Neural progenitor cell (in vitro differentiated cells): ENCODE measurements around the gene ARHGEF40. TPM values are rescaled to one million over a fixed set of nuclear protein-coding genes. Genes with fewer than 3 reads are reported as not detected.

Experiments used
- DNase-seq: peaks from one replicate; pipeline ENCODE4 v3.0.0-alpha.2; 2016; ENCODE audit warnings: low spot score
- H2AFZ ChIP-seq: fragments of 200-600 bp; sonication (generic); replicated peaks from 2 replicates; pipeline ENCODE4 v1.6.1; 2016; ENCODE audit warnings: antibody characterized with exemption
- H3F3A ChIP-seq: fragments of 200-600 bp; sonication (generic); 2 replicates; pipeline ENCODE4 v1.6.1; 2016; ENCODE audit warnings: antibody characterized with exemption, low read depth
- H3K27ac ChIP-seq: fragments of 200-600 bp; sonication (generic); 2 replicates; pipeline ENCODE4 v1.5.1; 2016; ENCODE audit warnings: mild to moderate bottlenecking
- H3K27me3 ChIP-seq: fragments of 200-600 bp; sonication (generic); 2 replicates; pipeline ENCODE4 v1.6.1; 2016; ENCODE audit warnings: mild to moderate bottlenecking, moderate library complexity
- H3K36me3 ChIP-seq: fragments of 200-600 bp; sonication (generic); 2 replicates; pipeline ENCODE4 v1.5.1; 2016
- H3K4me1 ChIP-seq: fragments of 200-600 bp; sonication (generic); 2 replicates; pipeline ENCODE4 v1.6.1; 2016; ENCODE audit warnings: mixed run types
- H3K4me2 ChIP-seq: fragments of 200-600 bp; sonication (generic); 2 replicates; pipeline ENCODE4 v1.6.1; 2016
- H3K4me3 ChIP-seq: fragments of 200-600 bp; sonication (generic); 2 replicates; pipeline ENCODE4 v1.5.1; 2016
- H3K79me2 ChIP-seq: fragments of 200-600 bp; sonication (generic); 2 replicates; pipeline ENCODE4 v1.6.1; 2016; ENCODE audit warnings: low read depth
- H3K9ac ChIP-seq: fragments of 200-600 bp; sonication (generic); 2 replicates; pipeline ENCODE4 v1.6.1; 2016
- H3K9me3 ChIP-seq: fragments of 200-600 bp; sonication (generic); 2 replicates; pipeline ENCODE4 v1.5.1; 2016; ENCODE audit warnings: low read depth
- H4K20me1 ChIP-seq: fragments of 200-600 bp; sonication (generic); 2 replicates; pipeline ENCODE4 v1.6.1; 2016; ENCODE audit warnings: low read depth
- H3K27ac Mint-ChIP-seq: 3 replicates; pipeline ENCODE4 v1.8.0; 2021; ENCODE audit warnings: mixed read lengths
- H3K27me3 Mint-ChIP-seq: 2 replicates; pipeline ENCODE4 v1.8.0; 2022; ENCODE audit warnings: low read depth, mild to moderate bottlenecking, inconsistent platforms, moderate library complexity, mixed read lengths; ENCODE audit not compliant: insufficient read depth
- H3K36me3 Mint-ChIP-seq: 3 replicates; pipeline ENCODE4 v1.8.0; 2021; ENCODE audit warnings: mixed read lengths
- H3K4me1 Mint-ChIP-seq: 3 replicates; pipeline ENCODE4 v1.8.0; 2021; ENCODE audit warnings: mixed read lengths
- H3K4me3 Mint-ChIP-seq: 3 replicates; pipeline ENCODE4 v1.8.0; 2021; ENCODE audit warnings: mild to moderate bottlenecking, moderate library complexity, mixed read lengths
- H3K9me3 Mint-ChIP-seq: 3 replicates; pipeline ENCODE4 v1.8.0; 2020; ENCODE audit warnings: mixed read lengths
- EZH2 ChIP-seq: fragments of 200-600 bp; sonication (generic); IDR thresholded peaks from 2 replicates; pipeline ENCODE4 v1.6.1; 2017; ENCODE audit warnings: antibody characterized with exemption, mild to moderate bottlenecking, moderate library complexity
- EZH2phosphoT487 ChIP-seq: fragments of 200-600 bp; sonication (generic); IDR thresholded peaks from 2 replicates; pipeline ENCODE4 v1.6.1; 2017; ENCODE audit warnings: antibody characterized with exemption
- total RNA-seq: library from RNA; depleted of rRNA; stranded (reverse); fragments of >200 nt; gene quantifications from 2 replicates; pipeline ENCODE4 v1.2.3, GENCODE V29; 2015; ENCODE audit warnings: low replicate concordance
- TF ChIP-seq, protein P1 (sequence below): fragments of 200-600 bp; sonication (generic); IDR thresholded peaks from 2 replicates; pipeline ENCODE4 v1.5.1; 2017; ENCODE audit warnings: antibody characterized with exemption, mild to moderate bottlenecking

Gene ARHGEF40
- total RNA-seq, 1 donor from 2014 or later = 15.0 TPM

DNA sequence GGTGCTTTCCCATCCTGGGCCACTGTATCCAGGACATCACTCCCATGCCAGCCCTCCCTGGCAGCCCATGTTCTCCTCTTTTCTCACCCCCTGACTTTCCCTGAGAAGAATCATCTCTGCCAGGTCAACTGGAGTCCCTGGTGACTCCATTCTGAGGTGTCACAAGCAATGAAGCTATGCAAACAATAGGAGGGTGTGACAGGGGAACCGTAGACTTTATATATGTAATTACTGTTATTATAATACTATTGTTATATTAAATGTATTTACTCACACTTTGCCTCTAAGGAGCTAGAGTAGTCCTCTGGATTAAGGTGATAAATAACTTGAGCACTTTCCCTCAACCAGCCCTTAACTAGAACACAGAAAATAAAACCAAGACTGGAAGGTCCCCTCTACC is 19.2 kb downstream of the ARHGEF40 start:
- H3K36me3 ChIP-seq = peaks cover 5% of the 10 kb centered on the region
- peak overlapping the region; percentile 85 for H3K27ac Mint-ChIP-seq

DNA sequence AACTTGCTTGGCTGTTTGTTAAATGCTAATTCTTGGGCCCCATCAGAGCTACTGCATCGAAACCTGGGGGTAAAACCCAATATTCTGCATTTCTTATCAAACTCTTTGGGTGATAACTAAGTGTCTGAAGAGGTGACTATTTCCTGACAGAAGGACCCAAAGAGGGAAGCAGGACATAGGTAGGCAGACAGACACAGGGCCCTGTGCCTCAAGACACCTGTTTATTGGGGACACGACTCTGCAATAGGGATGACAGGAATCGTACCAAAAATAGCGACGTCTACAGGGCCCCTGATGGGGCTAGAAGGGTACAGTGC is 19.7 kb downstream of the ARHGEF40 start:
- no peak overlapping the region for H2AFZ ChIP-seq
- H3K9me3 Mint-ChIP-seq = peaks cover 9% of the 10 kb centered on the region
- H4K20me1 ChIP-seq = peaks cover 72% of the 10 kb centered on the region
- H3K4me3 ChIP-seq = no peak overlapping the region
- H3K4me2 ChIP-seq = no peak overlapping the region
- H3K9me3 ChIP-seq = no peaks in the 10 kb centered on the region
- peaks cover 30% of the 10 kb centered on the region for H3K27me3 Mint-ChIP-seq
- H3K4me1 Mint-ChIP-seq = peaks cover 63% of the 10 kb centered on the region
- H3K9ac ChIP-seq = no peak overlapping the region
- H3K36me3 ChIP-seq = peaks cover 5% of the 10 kb centered on the region
- TF ChIP-seq, protein P1, sequence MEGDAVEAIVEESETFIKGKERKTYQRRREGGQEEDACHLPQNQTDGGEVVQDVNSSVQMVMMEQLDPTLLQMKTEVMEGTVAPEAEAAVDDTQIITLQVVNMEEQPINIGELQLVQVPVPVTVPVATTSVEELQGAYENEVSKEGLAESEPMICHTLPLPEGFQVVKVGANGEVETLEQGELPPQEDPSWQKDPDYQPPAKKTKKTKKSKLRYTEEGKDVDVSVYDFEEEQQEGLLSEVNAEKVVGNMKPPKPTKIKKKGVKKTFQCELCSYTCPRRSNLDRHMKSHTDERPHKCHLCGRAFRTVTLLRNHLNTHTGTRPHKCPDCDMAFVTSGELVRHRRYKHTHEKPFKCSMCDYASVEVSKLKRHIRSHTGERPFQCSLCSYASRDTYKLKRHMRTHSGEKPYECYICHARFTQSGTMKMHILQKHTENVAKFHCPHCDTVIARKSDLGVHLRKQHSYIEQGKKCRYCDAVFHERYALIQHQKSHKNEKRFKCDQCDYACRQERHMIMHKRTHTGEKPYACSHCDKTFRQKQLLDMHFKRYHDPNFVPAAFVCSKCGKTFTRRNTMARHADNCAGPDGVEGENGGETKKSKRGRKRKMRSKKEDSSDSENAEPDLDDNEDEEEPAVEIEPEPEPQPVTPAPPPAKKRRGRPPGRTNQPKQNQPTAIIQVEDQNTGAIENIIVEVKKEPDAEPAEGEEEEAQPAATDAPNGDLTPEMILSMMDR = no peak
- no peak for TF ChIP-seq EZH2
- no peak for TF ChIP-seq EZH2phosphoT487
- H3K36me3 Mint-ChIP-seq = peaks cover 56% of the 10 kb centered on the region
- H3K27ac ChIP-seq = peak overlapping the region; percentile 58
- peaks cover 46% of the 10 kb centered on the region for H3K79me2 ChIP-seq
- H3K4me3 Mint-ChIP-seq = no peak overlapping the region
- H3K27ac Mint-ChIP-seq = no peak overlapping the region
- no peaks in the 10 kb centered on the region for H3K27me3 ChIP-seq
- peaks cover 85% of the 10 kb centered on the region for H3F3A ChIP-seq
- no peak for DNase-seq
- H3K4me1 ChIP-seq = peaks cover 32% of the 10 kb centered on the region

More for the DNA sequence above, 19.2 kb downstream of the ARHGEF40 start:
- DNase-seq = no peak
- peaks cover 30% of the 10 kb centered on the region for H3K4me1 ChIP-seq
- Mint-ChIP-seq H3K9me3 (peaks cover 9% of the 10 kb centered on the region), H3K4me1 (peaks cover 59% of the 10 kb centered on the region), H3K4me3 (peak overlapping the region; percentile 42), H3K36me3 (peaks cover 61% of the 10 kb centered on the region), H3K27me3 (peaks cover 30% of the 10 kb centered on the region)
- peaks cover 69% of the 10 kb centered on the region for H4K20me1 ChIP-seq
- H3K27ac ChIP-seq = peak overlapping the region; percentile 58
- TF ChIP-seq EZH2 (no peak), EZH2phosphoT487 (no peak)
- TF ChIP-seq, protein P1 = no peak
- H3K9ac ChIP-seq = no peak overlapping the region
- peaks cover 44% of the 10 kb centered on the region for H3K79me2 ChIP-seq
- H3K4me2 ChIP-seq = no peak overlapping the region
- no peak overlapping the region for H2AFZ ChIP-seq
- H3K4me3 ChIP-seq = no peak overlapping the region
- H3K27me3 ChIP-seq = no peaks in the 10 kb centered on the region
- H3F3A ChIP-seq = peaks cover 79% of the 10 kb centered on the region
- H3K9me3 ChIP-seq = no peaks in the 10 kb centered on the region

DNA sequence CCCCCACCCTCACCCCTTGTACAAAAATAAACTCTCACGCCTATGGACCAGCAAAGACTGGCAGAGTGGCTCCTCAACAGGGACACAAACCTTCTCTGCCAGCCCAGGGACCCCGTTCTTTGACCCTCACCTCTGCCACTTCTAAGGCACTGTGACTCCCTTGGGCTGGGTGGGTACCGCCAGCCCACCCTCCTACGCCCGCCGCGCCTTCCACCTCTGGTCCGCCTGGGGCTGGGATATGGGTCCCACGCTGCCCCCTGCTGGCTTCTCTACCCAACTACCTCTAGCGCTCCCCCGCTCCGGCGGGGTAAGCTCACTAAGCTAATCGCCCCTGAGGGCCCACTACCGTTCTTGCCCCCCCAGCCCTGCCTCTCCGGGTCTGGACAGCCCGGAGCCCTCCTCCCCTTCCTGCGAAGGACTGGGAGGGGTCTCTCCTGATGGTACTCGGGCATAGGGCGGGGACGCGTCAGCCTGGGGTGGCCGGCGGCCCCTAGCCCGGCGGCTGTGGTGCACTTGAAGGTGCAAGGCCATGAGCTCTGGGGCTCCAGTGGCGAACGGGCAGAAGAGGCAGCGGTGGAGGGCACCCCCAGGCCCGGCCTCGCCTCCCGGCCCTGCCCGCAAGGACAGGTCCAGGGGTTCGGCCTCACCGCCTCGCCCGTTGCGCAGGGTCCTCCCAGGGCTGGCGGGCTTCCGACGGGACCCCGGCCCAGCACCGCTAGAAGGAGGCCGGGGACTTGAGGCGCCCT is 20.3 kb downstream of the ARHGEF40 start:
- no peak overlapping the region for H3K27ac Mint-ChIP-seq
- peaks cover 77% of the 10 kb centered on the region for H4K20me1 ChIP-seq

More for the DNA sequence above, 20.3 kb downstream of the ARHGEF40 start:
- Histone ChIP-seq H3K79me2 (peaks cover 51% of the 10 kb centered on the region), H3K27ac (peak overlapping the region; percentile 58), H3K4me2 (no peak overlapping the region), H3K4me1 (peaks cover 38% of the 10 kb centered on the region), H3K27me3 (peaks cover 1% of the 10 kb centered on the region), H3K9me3 (no peaks in the 10 kb centered on the region), H3K36me3 (peaks cover 5% of the 10 kb centered on the region), H2AFZ (no peak overlapping the region), H3F3A (peaks cover 90% of the 10 kb centered on the region), H3K9ac (no peak overlapping the region), H3K4me3 (no peak overlapping the region)
- Mint-ChIP-seq H3K9me3 (peaks cover 9% of the 10 kb centered on the region), H3K27me3 (peaks cover 30% of the 10 kb centered on the region), H3K36me3 (peaks cover 51% of the 10 kb centered on the region), H3K4me3 (no peak overlapping the region), H3K4me1 (peaks cover 67% of the 10 kb centered on the region)
- DNase-seq = peak; percentile 66
- TF ChIP-seq EZH2 = no peak
- TF ChIP-seq, protein P1 = peak; percentile 66
